HG03342 (cell line): ENCODE data around the gene CNTNAP2.
"Not testable (repeated sequence)": the region's sequence is repeated elsewhere in the genome, so short reads cannot be mapped to it uniquely, and the experiment has no call there.

Source experiments
- ATAC-seq: cut with Tn5 transposase; IDR thresholded peaks from one replicate; pipeline ENCODE4 v1.9.1; 2021; ENCODE audit warnings: mild to moderate bottlenecking, moderate library complexity; ENCODE audit not compliant: unreplicated experiment

The CNTNAP2 gene

GRCh38 chr7:148394582-148394981, 2278.0 kb downstream of the CNTNAP2 start:
- ATAC-seq: no peak

GRCh38 chr7:148395352-148395811, 2278.8 kb downstream of the CNTNAP2 start:
- no peak for ATAC-seq

- no peak for ATAC-seq
Observed at GRCh38 chr7:148395990-148396716, 2279.6 kb downstream of the CNTNAP2 start.

- no peak for ATAC-seq
Observed at GRCh38 chr7:148397056-148397455, 2280.5 kb downstream of the CNTNAP2 start.

- no peak for ATAC-seq
Observed at GRCh38 chr7:148397551-148397950, 2280.9 kb downstream of the CNTNAP2 start.

- ATAC-seq: no peak
Observed at GRCh38 chr7:148397985-148398384, 2281.4 kb downstream of the CNTNAP2 start.

- ATAC-seq: no peak
Observed at GRCh38 chr7:148398844-148399365, 2282.3 kb downstream of the CNTNAP2 start.

- ATAC-seq: no peak
Observed at GRCh38 chr7:148400101-148400500, 2283.5 kb downstream of the CNTNAP2 start.

GRCh38 chr7:148402159-148402558, 2285.6 kb downstream of the CNTNAP2 start:
- no peak for ATAC-seq

GRCh38 chr7:148403466-148403993, 2286.9 kb downstream of the CNTNAP2 start:
- no peak for ATAC-seq

- no peak for ATAC-seq
Observed at GRCh38 chr7:148408307-148408706, 2291.7 kb downstream of the CNTNAP2 start.

- ATAC-seq: no peak
Observed at GRCh38 chr7:148410905-148411304, 2294.3 kb downstream of the CNTNAP2 start.

GRCh38 chr7:148412691-148413090, 2296.1 kb downstream of the CNTNAP2 start:
- ATAC-seq: no peak

- peak; percentile 89 for ATAC-seq
Observed at GRCh38 chr7:148419856-148420832, 2303.5 kb downstream of the CNTNAP2 start.

GRCh38 chr7:148422030-148422429, 2305.4 kb downstream of the CNTNAP2 start:
- no peak for ATAC-seq

GRCh38 chr7:148426393-148426792, 2309.8 kb downstream of the CNTNAP2 start:
- not testable (repeated sequence) for ATAC-seq

GRCh38 chr7:148430690-148431089, 2314.1 kb downstream of the CNTNAP2 start:
- ATAC-seq: not testable (repeated sequence)

GRCh38 chr7:148433521-148434180, 2317.1 kb downstream of the CNTNAP2 start:
- no peak for ATAC-seq

GRCh38 chr7:148434181-148434757, 2317.7 kb downstream of the CNTNAP2 start:
- no peak for ATAC-seq

GRCh38 chr7:148434887-148435286, 2318.3 kb downstream of the CNTNAP2 start:
- no peak for ATAC-seq
